Neural progenitor cell (in vitro differentiated cells): ENCODE data around the gene CNTN5.

Experiments used
- EZH2phosphoT487 ChIP-seq: fragments of 200-600 bp; sonication (generic); IDR thresholded peaks from 2 replicates; pipeline ENCODE4 v1.6.1; 2017; ENCODE audit warnings: antibody characterized with exemption
- TF ChIP-seq, protein P1 (sequence below): fragments of 200-600 bp; sonication (generic); IDR thresholded peaks from 2 replicates; pipeline ENCODE4 v1.5.1; 2017; ENCODE audit warnings: antibody characterized with exemption, mild to moderate bottlenecking

DNA sequence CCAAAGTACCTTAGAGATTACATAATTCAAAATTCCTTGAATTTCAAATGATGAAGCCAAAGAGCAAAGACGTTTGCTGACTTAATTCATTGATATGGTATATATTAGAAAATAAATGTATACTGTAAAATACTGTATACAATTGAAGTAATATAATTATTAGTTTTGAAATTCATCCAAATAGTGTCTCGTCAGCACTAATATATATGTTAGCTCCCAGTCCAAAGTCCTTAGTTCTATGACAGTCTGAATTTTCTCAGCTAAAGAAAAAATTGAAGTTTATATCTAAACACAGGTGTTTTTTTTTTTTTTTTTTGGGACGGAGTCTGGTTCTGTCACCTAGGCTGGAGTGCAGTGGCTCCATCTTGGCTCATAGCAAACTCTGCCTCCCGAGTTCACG is 431.3 kb downstream of the CNTN5 start:
- TF ChIP-seq, protein P1, sequence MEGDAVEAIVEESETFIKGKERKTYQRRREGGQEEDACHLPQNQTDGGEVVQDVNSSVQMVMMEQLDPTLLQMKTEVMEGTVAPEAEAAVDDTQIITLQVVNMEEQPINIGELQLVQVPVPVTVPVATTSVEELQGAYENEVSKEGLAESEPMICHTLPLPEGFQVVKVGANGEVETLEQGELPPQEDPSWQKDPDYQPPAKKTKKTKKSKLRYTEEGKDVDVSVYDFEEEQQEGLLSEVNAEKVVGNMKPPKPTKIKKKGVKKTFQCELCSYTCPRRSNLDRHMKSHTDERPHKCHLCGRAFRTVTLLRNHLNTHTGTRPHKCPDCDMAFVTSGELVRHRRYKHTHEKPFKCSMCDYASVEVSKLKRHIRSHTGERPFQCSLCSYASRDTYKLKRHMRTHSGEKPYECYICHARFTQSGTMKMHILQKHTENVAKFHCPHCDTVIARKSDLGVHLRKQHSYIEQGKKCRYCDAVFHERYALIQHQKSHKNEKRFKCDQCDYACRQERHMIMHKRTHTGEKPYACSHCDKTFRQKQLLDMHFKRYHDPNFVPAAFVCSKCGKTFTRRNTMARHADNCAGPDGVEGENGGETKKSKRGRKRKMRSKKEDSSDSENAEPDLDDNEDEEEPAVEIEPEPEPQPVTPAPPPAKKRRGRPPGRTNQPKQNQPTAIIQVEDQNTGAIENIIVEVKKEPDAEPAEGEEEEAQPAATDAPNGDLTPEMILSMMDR = no peak
- no peak for TF ChIP-seq EZH2phosphoT487
